Liver (tissue), 9 donors: Measurements from ENCODE around the gene INPP5A. TPM values are rescaled to one million over a fixed set of nuclear protein-coding genes. Genes with fewer than 3 reads are reported as not detected.

Experiments
- DNase-seq: peaks from one replicate; pipeline ENCODE4 v3.0.0-alpha.2; 2017; ENCODE audit warnings: low spot score
- H3K27ac ChIP-seq, 2 donors: one replicate each; pipeline ENCODE4 v1.7.0; 2013; ENCODE audit warnings: inconsistent platforms in 2 of 2, low read length in 2 of 2, control low read depth in 1 of 2, low read depth in 1 of 2, mild to moderate bottlenecking in 1 of 2
- H3K27me3 ChIP-seq, 4 donors: one replicate each; pipeline versions ENCODE4 v1.6.1 to v1.7.0; 2013; ENCODE audit warnings: low read length in 3 of 4, inconsistent platforms in 1 of 4, mild to moderate bottlenecking in 1 of 4, moderate library complexity in 1 of 4; ENCODE audit not compliant: control insufficient read depth in 4 of 4, insufficient read depth in 4 of 4
- H3K36me3 ChIP-seq, 4 donors: one replicate each; pipeline versions ENCODE4 v1.6.1 to v1.7.0; 2013; ENCODE audit warnings: low read length in 3 of 4, mild to moderate bottlenecking in 3 of 4, low read depth in 1 of 4, moderate library complexity in 1 of 4; ENCODE audit not compliant: control insufficient read depth in 4 of 4, insufficient read depth in 3 of 4
- H3K4me1 ChIP-seq, 4 donors: one replicate each; pipeline versions ENCODE4 v1.6.1 to v1.7.0; 2013; ENCODE audit warnings: low read length in 3 of 4, mild to moderate bottlenecking in 3 of 4, moderate library complexity in 1 of 4; ENCODE audit not compliant: control insufficient read depth in 4 of 4, insufficient read depth in 4 of 4
- H3K4me3 ChIP-seq, 3 donors: one replicate each; pipeline versions ENCODE4 v1.6.1 to v1.7.0; 2013; ENCODE audit warnings: low read length in 3 of 3, control low read depth in 1 of 3, low read depth in 1 of 3, mild to moderate bottlenecking in 1 of 3
- H3K9ac ChIP-seq, 2 donors: one replicate each; pipeline ENCODE4 v1.7.0; 2013; ENCODE audit warnings: low read length in 2 of 2, mild to moderate bottlenecking in 2 of 2, moderate library complexity in 2 of 2, control low read depth in 1 of 2, low read depth in 1 of 2
- H3K9me3 ChIP-seq, 4 donors: one replicate each; pipeline versions ENCODE4 v1.6.1 to v1.7.0; 2013; ENCODE audit warnings: low read length in 3 of 4; ENCODE audit not compliant: control insufficient read depth in 4 of 4
- ATF3 ChIP-seq: IDR thresholded peaks from 2 replicates; pipeline ENCODE4 v1.6.1; 2016; ENCODE audit warnings: antibody characterized with exemption
- EGR1 ChIP-seq, 2 donors: IDR thresholded peaks; 2 replicates each; pipeline ENCODE4 v1.6.1; 2016 to 2018; ENCODE audit warnings: antibody characterized with exemption in 2 of 2, low read depth in 2 of 2
- FOXA1 ChIP-seq: IDR thresholded peaks from 2 replicates; pipeline ENCODE4 v1.6.1; 2016; ENCODE audit warnings: antibody characterized with exemption
- GABPA ChIP-seq, 2 donors: IDR thresholded peaks in 1 of 2; conservative IDR thresholded peaks in 1 of 2; 2 replicates each; pipeline ENCODE4 v1.6.1; 2016; ENCODE audit warnings: antibody characterized with exemption in 2 of 2, mild to moderate bottlenecking in 1 of 2, moderate library complexity in 1 of 2
- HNF4A ChIP-seq, 2 donors: conservative IDR thresholded peaks; 2 replicates each; pipeline ENCODE4 v1.6.1; 2016; ENCODE audit warnings: antibody characterized with exemption in 2 of 2, mild to moderate bottlenecking in 2 of 2
- HNF4G ChIP-seq: IDR thresholded peaks from 2 replicates; pipeline ENCODE4 v1.6.1; 2016; ENCODE audit warnings: antibody characterized with exemption
- MAX ChIP-seq: IDR thresholded peaks from 2 replicates; pipeline ENCODE4 v1.6.1; 2016; ENCODE audit warnings: antibody characterized with exemption
- NR2F2 ChIP-seq: IDR thresholded peaks from 2 replicates; pipeline ENCODE4 v1.6.1; 2016; ENCODE audit warnings: antibody characterized with exemption
- RXRA ChIP-seq, 2 donors: IDR thresholded peaks; 2 replicates each; pipeline ENCODE4 v1.6.1; 2017 to 2018; ENCODE audit warnings: antibody characterized with exemption in 2 of 2, mild to moderate bottlenecking in 1 of 2
- TAF1 ChIP-seq: conservative IDR thresholded peaks from 2 replicates; pipeline ENCODE4 v1.6.1; 2016; ENCODE audit warnings: antibody characterized with exemption, mild to moderate bottlenecking
- YY1 ChIP-seq: IDR thresholded peaks from 2 replicates; pipeline ENCODE4 v1.6.1; 2016; ENCODE audit warnings: antibody characterized with exemption, mild to moderate bottlenecking
- WGBS: extraction: QIAGEN DNeasy Blood & Tissue Kit; methylation state at CpG from one replicate; pipeline ENCODE4 v1.1.7; 2013; 5-methylcytosine and 5-hydroxymethylcytosine counted together
- polyA plus RNA-seq, 2 donors: library from polyadenylated mRNA; stranded (reverse) in 1 of 2; unstranded in 1 of 2; fragments of 200-250 nt in 1 of 2; fragments of >200 nt in 1 of 2; fragmentation: Nextera tagmentation in 1 of 2; extraction: Ambion mirVana in 1 of 2; gene quantifications; one replicate each; pipeline versions ENCODE4 v1.2.1 to v1.2.3, GENCODE V29; 2013 to 2015
- total RNA-seq, 2 donors: library from RNA; depleted of rRNA; stranded (reverse); fragments of >200 nt; gene quantifications; one replicate each; pipeline ENCODE4 v1.2.3, GENCODE V29; 2014
- TF ChIP-seq, protein P1 (sequence below): IDR thresholded peaks from 2 replicates; pipeline ENCODE4 v1.6.1; 2016; ENCODE audit warnings: antibody characterized with exemption, mild to moderate bottlenecking
- TF ChIP-seq, protein P2 (sequence below): fragments of 150-350 bp; IDR thresholded peaks from 2 replicates; pipeline ENCODE4 v1.5.1; 2017; ENCODE audit warnings: improper control_type of control experiment, low read depth, low read length; ENCODE audit not compliant: missing input control
- donor health status: healthy.
- donor health status: healthy.
- donor health status: healthy.
- donor health status: healthy.
- donor health status: healthy.

INPP5A gene
- total and polyA plus RNA-seq, 4 donors, result 4.3 to 26.5 (median 10.9) TPM

DNA sequence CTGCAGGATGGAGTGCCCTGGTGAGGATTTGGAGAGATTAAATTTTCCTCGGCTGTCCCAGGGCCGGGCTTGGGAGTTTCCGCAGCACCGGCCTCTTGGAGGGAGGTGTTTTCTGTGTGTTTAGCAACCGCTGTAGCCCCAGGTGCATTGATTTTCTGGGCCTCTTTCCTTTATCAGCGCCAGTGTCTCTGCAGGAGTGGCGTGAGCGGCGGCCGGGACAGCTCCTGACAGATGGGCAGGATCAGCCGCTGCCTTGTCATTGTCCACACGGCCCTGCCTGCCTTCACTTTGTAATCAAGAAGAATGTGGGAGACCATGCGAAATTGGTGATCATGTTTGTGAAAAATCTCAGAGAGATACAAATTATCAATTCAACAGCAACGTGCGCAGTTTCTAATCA lies 216.0 kb downstream of the INPP5A start:
- Histone ChIP-seq H3K4me3 (no peak overlapping the region), H3K9ac (no peak overlapping the region), H3K9me3 (no peaks in the 10 kb centered on the region), H3K27ac (no peak overlapping the region), H3K36me3 (peaks cover 5 to 47% (median 10%) of the 10 kb centered on the region in 4 donors), H3K4me1 (no peaks in the 10 kb centered on the region), H3K27me3 (no peaks in the 10 kb centered on the region)
- DNase-seq, result no peak
- TF ChIP-seq NR2F2 (no peak), TAF1 (no peak), HNF4G (no peak), EGR1 (IDR thresholded peaks at IDR 0.05; ENCODE audit: low read depth in 2 of 2) (no peak), MAX (no peak), YY1 (no peak), RXRA (IDR thresholded peaks at IDR 0.05) (no peak), ATF3 (no peak)
- TF ChIP-seq, protein P1, sequence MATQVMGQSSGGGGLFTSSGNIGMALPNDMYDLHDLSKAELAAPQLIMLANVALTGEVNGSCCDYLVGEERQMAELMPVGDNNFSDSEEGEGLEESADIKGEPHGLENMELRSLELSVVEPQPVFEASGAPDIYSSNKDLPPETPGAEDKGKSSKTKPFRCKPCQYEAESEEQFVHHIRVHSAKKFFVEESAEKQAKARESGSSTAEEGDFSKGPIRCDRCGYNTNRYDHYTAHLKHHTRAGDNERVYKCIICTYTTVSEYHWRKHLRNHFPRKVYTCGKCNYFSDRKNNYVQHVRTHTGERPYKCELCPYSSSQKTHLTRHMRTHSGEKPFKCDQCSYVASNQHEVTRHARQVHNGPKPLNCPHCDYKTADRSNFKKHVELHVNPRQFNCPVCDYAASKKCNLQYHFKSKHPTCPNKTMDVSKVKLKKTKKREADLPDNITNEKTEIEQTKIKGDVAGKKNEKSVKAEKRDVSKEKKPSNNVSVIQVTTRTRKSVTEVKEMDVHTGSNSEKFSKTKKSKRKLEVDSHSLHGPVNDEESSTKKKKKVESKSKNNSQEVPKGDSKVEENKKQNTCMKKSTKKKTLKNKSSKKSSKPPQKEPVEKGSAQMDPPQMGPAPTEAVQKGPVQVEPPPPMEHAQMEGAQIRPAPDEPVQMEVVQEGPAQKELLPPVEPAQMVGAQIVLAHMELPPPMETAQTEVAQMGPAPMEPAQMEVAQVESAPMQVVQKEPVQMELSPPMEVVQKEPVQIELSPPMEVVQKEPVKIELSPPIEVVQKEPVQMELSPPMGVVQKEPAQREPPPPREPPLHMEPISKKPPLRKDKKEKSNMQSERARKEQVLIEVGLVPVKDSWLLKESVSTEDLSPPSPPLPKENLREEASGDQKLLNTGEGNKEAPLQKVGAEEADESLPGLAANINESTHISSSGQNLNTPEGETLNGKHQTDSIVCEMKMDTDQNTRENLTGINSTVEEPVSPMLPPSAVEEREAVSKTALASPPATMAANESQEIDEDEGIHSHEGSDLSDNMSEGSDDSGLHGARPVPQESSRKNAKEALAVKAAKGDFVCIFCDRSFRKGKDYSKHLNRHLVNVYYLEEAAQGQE, result no peak
- TF ChIP-seq, protein P2, sequence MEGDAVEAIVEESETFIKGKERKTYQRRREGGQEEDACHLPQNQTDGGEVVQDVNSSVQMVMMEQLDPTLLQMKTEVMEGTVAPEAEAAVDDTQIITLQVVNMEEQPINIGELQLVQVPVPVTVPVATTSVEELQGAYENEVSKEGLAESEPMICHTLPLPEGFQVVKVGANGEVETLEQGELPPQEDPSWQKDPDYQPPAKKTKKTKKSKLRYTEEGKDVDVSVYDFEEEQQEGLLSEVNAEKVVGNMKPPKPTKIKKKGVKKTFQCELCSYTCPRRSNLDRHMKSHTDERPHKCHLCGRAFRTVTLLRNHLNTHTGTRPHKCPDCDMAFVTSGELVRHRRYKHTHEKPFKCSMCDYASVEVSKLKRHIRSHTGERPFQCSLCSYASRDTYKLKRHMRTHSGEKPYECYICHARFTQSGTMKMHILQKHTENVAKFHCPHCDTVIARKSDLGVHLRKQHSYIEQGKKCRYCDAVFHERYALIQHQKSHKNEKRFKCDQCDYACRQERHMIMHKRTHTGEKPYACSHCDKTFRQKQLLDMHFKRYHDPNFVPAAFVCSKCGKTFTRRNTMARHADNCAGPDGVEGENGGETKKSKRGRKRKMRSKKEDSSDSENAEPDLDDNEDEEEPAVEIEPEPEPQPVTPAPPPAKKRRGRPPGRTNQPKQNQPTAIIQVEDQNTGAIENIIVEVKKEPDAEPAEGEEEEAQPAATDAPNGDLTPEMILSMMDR, result no peak
- WGBS, result 93% methylated on average over 15 of the region's 15 CpGs

DNA sequence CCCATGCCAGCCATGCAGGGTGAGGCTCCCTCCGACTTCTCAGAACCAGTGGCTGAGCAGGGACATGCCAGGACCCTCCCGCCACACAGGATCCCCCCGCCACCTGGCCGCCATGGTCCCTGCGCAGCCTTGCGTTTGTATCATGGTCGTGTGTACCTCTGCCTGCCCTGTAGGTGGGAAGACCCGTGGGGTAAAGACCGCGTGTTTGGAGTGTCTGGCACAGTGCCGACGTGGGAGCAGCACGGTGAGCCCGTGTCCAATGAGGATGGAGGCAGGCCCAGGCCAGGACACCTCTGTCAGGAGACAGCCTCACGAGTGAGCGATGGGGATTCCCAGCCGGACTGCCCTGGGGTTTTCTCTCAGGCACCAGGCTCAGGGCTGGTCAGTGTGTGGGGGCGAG lies 216.5 kb downstream of the INPP5A start:
- H3K4me1 ChIP-seq, result no peaks in the 10 kb centered on the region
- H3K9me3 ChIP-seq, result no peaks in the 10 kb centered on the region
- H3K9ac ChIP-seq, result no peak overlapping the region
- WGBS, result 96% methylated on average over 18 of the region's 18 CpGs
- TF ChIP-seq FOXA1, result no peak
- no peak for TF ChIP-seq TAF1
- no peak for TF ChIP-seq MAX
- no peak for TF ChIP-seq NR2F2
- TF ChIP-seq, protein P1, result no peak
- TF ChIP-seq, protein P2, result no peak
- TF ChIP-seq HNF4A (conservative IDR thresholded peaks at IDR 0.05), result no peak
- TF ChIP-seq GABPA (IDR thresholded peaks at IDR 0.05 in 1 of 2, conservative IDR thresholded peaks at IDR 0.05 in 1 of 2), result no peak
- no peak overlapping the region for H3K4me3 ChIP-seq
- H3K27me3 ChIP-seq, result no peaks in the 10 kb centered on the region
- peaks cover 5 to 49% (median 10%) of the 10 kb centered on the region in 4 donors for H3K36me3 ChIP-seq
- DNase-seq, result no peak
- H3K27ac ChIP-seq, result no peak overlapping the region
